IMR-90 (cell line): Measurements from ENCODE around the gene TSHB. TPM values are rescaled to one million over a fixed set of nuclear protein-coding genes. Genes with fewer than 3 reads are reported as not detected.

Experiments
- BHLHE40 ChIP-seq: fragments of 150-350 bp; IDR thresholded peaks from 2 replicates; pipeline ENCODE4 v1.6.1; 2016; ENCODE audit warnings: mild to moderate bottlenecking, low read depth, low read length
- CEBPB ChIP-seq: IDR thresholded peaks from 2 replicates; pipeline ENCODE4 v1.6.1; 2012; ENCODE audit warnings: low read depth, low read length, improper control_type of control experiment
- CTCF ChIP-seq: conservative IDR thresholded peaks from 2 replicates; pipeline ENCODE4 v1.5.1; 2012; ENCODE audit warnings: mild to moderate bottlenecking, low read depth, low read length, improper control_type of control experiment
- RFX5 ChIP-seq: IDR thresholded peaks from 2 replicates; pipeline ENCODE4 v1.8.0; 2012; ENCODE audit warnings: low read depth, mild to moderate bottlenecking, low read length, moderate library complexity
- polyA plus RNA-seq, 3 experiments: library from polyadenylated mRNA; depleted of rRNA; stranded (reverse); fragments of >200 nt; gene quantifications; 2 replicates each; pipeline ENCODE4 v1.2.3, GENCODE V29; 2012; ENCODE audit warnings: low replicate concordance in 1 of 3
- total RNA-seq: library from RNA; depleted of rRNA; stranded (reverse); fragments of >200 nt; gene quantifications from 2 replicates; pipeline ENCODE4 v1.2.3, GENCODE V29; 2012

The TSHB gene
- total and polyA plus RNA-seq, 2 of the 4 experiments (the other 2 are of a cell fraction): not detected

DNA sequence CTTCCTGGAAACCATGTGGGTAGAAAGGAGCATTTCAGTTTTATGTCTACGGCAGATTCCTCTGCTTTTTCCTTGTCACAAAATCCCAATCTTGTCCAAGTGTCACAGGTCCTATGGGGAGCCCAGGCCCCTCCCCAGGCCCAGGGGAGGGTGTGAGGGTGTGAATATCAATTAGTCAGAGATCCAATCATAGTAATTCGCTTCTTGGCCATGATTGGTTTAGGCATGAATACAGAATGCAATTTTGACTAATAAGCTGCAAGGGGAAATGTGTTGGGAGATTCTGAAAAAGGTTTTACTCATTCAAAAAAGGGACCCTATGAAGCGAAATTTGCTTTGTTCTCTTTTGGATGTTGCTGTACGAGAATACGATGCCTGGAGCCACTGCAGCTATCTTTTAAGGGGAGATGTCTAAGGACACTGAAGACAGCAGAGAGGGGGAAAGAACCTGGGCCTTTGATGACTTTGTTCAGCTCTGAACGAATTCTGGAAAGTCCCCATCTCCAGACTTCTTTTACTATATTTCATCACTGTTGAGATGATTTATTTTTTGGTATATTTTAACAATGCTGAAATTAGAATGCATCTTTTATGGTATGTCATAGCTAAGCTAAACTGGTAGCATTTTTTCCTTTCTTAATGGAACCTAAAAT, 41.5 kb downstream of the TSHB start (continued):
- TF ChIP-seq CTCF (no peak), RFX5 (no peak), CEBPB (no peak), BHLHE40 (no peak)
